Epithelial cell of esophagus (primary cell): ENCODE data around the gene C18orf63.

Experiments used
- DNase-seq: peaks from one replicate; pipeline ENCODE4 v3.0.0; 2010; ENCODE audit warnings: low read depth
- H3K4me3 ChIP-seq: 2 replicates; pipeline ENCODE4 v1.5.1; 2011; ENCODE audit warnings: mild to moderate bottlenecking, low read length, control low read depth
- TF ChIP-seq, protein P1 (sequence below): IDR thresholded peaks from 2 replicates; pipeline ENCODE4 v1.5.1; 2011; ENCODE audit warnings: low read depth, mild to moderate bottlenecking, low read length, control low read depth, inconsistent platforms; ENCODE audit not compliant: insufficient read depth; ENCODE audit errors: missing control alignments

The C18orf63 gene

DNA sequence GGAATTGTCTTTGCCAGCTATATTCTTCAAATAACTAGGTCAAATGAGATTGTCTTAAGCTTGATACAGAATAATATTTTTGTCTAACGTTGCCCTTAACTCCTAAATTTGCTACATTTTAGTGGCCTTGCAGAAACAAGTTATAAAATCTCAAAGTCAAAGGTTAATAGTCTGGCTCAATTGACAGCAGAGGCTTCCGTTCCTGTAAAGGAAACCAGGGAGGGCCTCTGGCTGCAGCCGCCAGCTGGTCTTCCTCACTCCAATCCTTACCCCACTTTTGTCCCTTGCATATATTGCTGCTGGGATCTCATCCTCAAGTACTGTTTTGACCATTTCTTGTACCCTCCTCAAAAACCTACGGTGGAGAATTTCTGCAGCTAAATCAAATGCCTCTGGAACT is 40.9 kb upstream of the C18orf63 start:
- no peak overlapping the region for H3K4me3 ChIP-seq
- TF ChIP-seq, protein P1, sequence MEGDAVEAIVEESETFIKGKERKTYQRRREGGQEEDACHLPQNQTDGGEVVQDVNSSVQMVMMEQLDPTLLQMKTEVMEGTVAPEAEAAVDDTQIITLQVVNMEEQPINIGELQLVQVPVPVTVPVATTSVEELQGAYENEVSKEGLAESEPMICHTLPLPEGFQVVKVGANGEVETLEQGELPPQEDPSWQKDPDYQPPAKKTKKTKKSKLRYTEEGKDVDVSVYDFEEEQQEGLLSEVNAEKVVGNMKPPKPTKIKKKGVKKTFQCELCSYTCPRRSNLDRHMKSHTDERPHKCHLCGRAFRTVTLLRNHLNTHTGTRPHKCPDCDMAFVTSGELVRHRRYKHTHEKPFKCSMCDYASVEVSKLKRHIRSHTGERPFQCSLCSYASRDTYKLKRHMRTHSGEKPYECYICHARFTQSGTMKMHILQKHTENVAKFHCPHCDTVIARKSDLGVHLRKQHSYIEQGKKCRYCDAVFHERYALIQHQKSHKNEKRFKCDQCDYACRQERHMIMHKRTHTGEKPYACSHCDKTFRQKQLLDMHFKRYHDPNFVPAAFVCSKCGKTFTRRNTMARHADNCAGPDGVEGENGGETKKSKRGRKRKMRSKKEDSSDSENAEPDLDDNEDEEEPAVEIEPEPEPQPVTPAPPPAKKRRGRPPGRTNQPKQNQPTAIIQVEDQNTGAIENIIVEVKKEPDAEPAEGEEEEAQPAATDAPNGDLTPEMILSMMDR = no peak
- DNase-seq = no peak

DNA sequence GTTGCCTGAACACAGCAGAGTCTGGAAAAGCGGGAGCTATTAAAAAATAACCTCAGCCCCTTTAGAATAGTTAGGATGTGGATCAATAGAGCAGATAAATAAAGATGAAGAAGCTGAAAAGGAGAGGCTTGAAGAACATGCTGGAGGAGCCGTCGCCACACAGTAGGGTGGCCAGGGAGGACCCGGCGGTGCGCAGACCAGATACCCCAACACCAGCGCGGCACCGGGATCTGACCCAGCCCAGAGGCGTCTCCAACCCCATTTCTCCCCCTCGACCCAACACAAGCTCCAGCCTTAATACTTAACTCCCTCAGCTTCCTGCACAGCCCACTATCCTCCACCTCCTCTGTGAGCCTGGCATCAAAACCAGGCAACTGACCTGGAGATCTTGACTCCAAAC is 39.9 kb upstream of the C18orf63 start:
- TF ChIP-seq, protein P1 = no peak
- DNase-seq = no peak
- no peak overlapping the region for H3K4me3 ChIP-seq

DNA sequence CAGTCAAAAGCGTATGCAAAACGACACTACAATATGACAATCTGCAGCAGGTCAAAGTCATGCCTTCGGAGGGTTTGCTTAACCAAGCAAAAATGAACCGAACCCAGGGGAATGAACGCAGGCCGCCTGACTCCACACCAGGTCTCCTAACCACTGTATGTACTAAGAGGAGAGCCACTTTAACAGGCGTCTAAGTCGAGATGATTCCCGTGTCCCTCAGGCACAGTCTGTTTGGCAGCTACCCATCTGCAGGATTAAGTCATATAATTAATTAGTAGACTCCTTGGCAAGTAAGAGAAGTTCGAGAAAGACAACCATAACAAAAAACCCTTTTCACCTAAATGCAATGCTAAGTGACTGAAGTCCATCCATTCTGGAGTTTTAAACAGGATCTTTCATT is 39.0 kb upstream of the C18orf63 start:
- TF ChIP-seq, protein P1 = no peak
- peak; percentile 15 for DNase-seq
- H3K4me3 ChIP-seq = no peak overlapping the region

DNA sequence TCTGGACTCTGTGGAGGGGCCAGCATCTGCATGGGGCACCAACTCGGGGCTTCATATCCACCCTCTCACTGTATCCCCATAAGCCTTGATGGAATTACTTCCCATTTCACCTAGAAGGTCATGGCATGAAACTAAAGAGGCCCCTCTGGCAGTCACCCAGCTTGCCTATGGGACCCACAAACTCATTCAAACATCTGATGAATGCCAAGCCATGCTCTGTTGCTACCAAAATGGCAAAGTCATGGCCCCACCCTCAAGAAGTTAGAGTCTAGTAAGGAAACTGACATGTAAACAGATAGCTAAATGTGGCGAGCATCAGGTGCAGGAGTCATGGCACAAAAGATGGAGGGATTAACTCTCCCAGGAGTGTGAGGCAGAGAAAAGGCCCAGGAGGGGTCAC is 38.3 kb upstream of the C18orf63 start:
- no peak for DNase-seq
- TF ChIP-seq, protein P1 = no peak
- H3K4me3 ChIP-seq = no peak overlapping the region

DNA sequence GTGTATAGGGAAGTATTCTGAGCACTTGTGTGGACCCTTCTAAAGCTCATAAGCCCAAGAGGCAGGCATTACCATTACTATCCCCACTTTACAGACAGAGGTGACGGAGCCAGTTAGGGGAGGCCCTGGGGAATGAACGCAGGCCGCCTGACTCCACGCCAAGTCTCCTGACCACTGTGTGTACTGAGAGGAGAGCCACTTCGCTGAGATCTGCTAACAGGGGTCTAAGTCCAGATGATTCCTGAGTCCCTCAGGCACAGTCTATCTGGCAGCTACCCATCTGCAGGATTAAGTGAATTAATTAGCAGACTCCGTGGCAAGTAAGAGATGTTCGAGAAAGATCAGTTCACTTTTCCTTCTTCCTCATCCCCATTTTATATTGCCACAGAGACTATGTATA is 37.6 kb upstream of the C18orf63 start:
- H3K4me3 ChIP-seq = no peak overlapping the region
- no peak for DNase-seq
- TF ChIP-seq, protein P1 = no peak

DNA sequence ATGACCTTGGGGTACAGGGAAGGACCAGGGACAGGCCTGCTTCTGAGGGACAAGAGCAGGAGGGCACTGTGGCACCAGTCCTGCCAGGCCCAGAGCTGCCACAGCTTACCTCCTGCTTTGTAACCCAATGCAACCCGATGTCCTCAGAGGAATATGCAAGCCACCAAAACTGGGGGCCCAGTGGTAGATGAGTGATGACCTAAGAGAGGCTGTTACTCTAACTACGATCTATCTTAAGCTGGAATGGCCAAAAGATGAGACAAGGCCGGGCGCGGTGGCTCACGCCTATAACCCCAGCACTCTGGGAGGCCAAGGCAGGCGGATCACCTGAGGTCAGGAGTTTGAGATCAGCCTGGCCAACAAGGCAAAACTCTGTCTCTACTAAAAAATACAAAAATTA is 36.7 kb upstream of the C18orf63 start:
- H3K4me3 ChIP-seq = no peak overlapping the region
- TF ChIP-seq, protein P1 = no peak
- no peak for DNase-seq
